Pericardium fibroblast (primary cell): ENCODE measurements around the gene RNF20. TPM values are rescaled to one million over a fixed set of nuclear protein-coding genes. Genes with fewer than 3 reads are reported as not detected.

Experiments used
- total RNA-seq: library from RNA; depleted of rRNA; stranded (reverse); fragments of >200 nt; gene quantifications from 2 replicates; pipeline ENCODE4 v1.2.3, GENCODE V29; 2015

RNF20 gene, protein sequence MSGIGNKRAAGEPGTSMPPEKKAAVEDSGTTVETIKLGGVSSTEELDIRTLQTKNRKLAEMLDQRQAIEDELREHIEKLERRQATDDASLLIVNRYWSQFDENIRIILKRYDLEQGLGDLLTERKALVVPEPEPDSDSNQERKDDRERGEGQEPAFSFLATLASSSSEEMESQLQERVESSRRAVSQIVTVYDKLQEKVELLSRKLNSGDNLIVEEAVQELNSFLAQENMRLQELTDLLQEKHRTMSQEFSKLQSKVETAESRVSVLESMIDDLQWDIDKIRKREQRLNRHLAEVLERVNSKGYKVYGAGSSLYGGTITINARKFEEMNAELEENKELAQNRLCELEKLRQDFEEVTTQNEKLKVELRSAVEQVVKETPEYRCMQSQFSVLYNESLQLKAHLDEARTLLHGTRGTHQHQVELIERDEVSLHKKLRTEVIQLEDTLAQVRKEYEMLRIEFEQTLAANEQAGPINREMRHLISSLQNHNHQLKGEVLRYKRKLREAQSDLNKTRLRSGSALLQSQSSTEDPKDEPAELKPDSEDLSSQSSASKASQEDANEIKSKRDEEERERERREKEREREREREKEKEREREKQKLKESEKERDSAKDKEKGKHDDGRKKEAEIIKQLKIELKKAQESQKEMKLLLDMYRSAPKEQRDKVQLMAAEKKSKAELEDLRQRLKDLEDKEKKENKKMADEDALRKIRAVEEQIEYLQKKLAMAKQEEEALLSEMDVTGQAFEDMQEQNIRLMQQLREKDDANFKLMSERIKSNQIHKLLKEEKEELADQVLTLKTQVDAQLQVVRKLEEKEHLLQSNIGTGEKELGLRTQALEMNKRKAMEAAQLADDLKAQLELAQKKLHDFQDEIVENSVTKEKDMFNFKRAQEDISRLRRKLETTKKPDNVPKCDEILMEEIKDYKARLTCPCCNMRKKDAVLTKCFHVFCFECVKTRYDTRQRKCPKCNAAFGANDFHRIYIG
- total RNA-seq, result 10.4 and 20.5 TPM in 2 replicates

GRCh38 chr9:101533334-101534204 is at the start of gene RNF20:
Gene RNF20, plus strand, starts transcription at chr9:101533853. Its CDS starts 1,571 bp downstream, at chr9:101535424.

DNA sequence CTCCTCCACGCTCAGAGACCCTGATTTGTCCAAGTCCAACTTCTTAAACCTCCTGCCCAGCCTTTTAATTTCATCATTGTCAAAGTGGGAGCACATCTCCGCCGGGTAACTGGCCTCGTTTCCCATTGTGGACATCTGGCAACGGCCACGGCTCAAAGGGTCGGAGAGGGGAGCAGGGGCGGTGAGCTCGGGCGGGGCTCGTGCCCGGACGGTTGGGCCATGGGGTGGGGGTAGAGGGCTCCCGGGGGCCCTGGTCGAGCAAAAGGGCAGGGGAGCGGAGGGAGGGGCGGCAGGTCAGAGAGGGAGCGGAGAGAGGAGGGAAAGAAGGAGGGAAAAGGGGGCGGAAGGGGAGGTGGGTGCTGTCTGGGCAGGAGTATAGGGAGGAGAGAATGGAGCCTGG is 61.1 kb downstream of the RNF20 start, which contains the start of gene PPP3R2:
TSS of gene PPP3R2 (minus strand) at position 174 of the 400 bp plus-strand sequence. CDS start at position 126, 48 bp downstream.

Other genes starting within 250 kb of the RNF20 start
- gene BAAT, start 148.8 kb upstream of the RNF20 start, total RNA-seq, result 0.17 TPM in 1 of 2 replicates, not detected in the other
- 6.0 and 8.0 TPM in 2 replicates for gene MRPL50, start 135.2 kb upstream of the RNF20 start, total RNA-seq
- gene ZNF189, start 135.0 kb upstream of the RNF20 start, total RNA-seq, result 8.2 and 10.3 TPM in 2 replicates
- not detected in 2 replicates for gene ALDOB, start 98.1 kb upstream of the RNF20 start, total RNA-seq
- not detected in 2 replicates for gene PPP3R2, start 61.1 kb downstream of the RNF20 start, total RNA-seq
- gene GRIN3A, start 204.8 kb downstream of the RNF20 start, total RNA-seq, result not detected in 2 replicates